Measurements from ENCODE around the gene GRWD1. TPM values are rescaled to one million over a fixed set of nuclear protein-coding genes. Genes with fewer than 3 reads are reported as not detected.
"Not testable (repeated sequence)": the region's sequence is repeated elsewhere in the genome, so short reads cannot be mapped to it uniquely, and the experiment has no call there.

Gene GRWD1
- total and polyA plus RNA-seq, 4 donors, result 8.9 to 38.1 (median 21.9) TPM

GRCh38 chr19:48487544-48487943 lies 41.8 kb downstream of the GRWD1 start:
- no peaks in the 10 kb centered on the region for H3K36me3 ChIP-seq (ENCODE audit: control insufficient read depth in 4 of 4, insufficient read depth in 4 of 4, low read length in 4 of 4)
- H3K4me1 ChIP-seq (ENCODE audit: control insufficient read depth in 5 of 5, insufficient read depth in 5 of 5, low read length in 5 of 5), result peaks cover 0 to 5% (median 0%) of the 10 kb centered on the region in 5 donors
- H3K9ac ChIP-seq (ENCODE audit: insufficient read depth in 1 of 2, low read length in 2 of 2), result no peak overlapping the region
- H3K27ac ChIP-seq (ENCODE audit: low read depth in 1 of 2, low read length in 1 of 2), result peak overlapping the region in 1 of 2 donors; percentile 75
- WGBS, 2 donors, result 87 to 88% methylated on average over 6 of the region's 6 CpGs
- peaks cover 0 to 21% (median 18%) of the 10 kb centered on the region in 3 donors for H3K27me3 ChIP-seq (ENCODE audit: control insufficient read depth in 3 of 3, insufficient read depth in 3 of 3, low read length in 2 of 3)
- TF ChIP-seq CTCF (IDR thresholded peaks at IDR 0.05; ENCODE audit: control extremely low read depth, extremely low read depth), result no peak
- ATAC-seq (ENCODE audit: insufficient read depth, low FRiP score) (no peak), DNase-seq (no peak)
- H3K4me3 ChIP-seq, result no peak overlapping the region
- no peaks in the 10 kb centered on the region for H3K9me3 ChIP-seq (ENCODE audit: control insufficient read depth in 4 of 4, insufficient read depth in 3 of 4, low read length in 3 of 4)

GRCh38 chr19:48487948-48488347 lies 42.2 kb downstream of the GRWD1 start:
- Histone ChIP-seq H3K27ac (ENCODE audit: low read depth in 1 of 2, low read length in 1 of 2) (peak overlapping the region; percentile 2 to 94), H3K4me3 (no peak overlapping the region), H3K4me1 (ENCODE audit: control insufficient read depth in 5 of 5, insufficient read depth in 5 of 5, low read length in 5 of 5) (peaks cover 0 to 5% (median 0%) of the 10 kb centered on the region in 5 donors), H3K9ac (ENCODE audit: insufficient read depth in 1 of 2, low read length in 2 of 2) (no peak overlapping the region), H3K27me3 (ENCODE audit: control insufficient read depth in 3 of 3, insufficient read depth in 3 of 3, low read length in 2 of 3) (peaks cover 0 to 21% (median 20%) of the 10 kb centered on the region in 3 donors), H3K9me3 (ENCODE audit: control insufficient read depth in 4 of 4, insufficient read depth in 3 of 4, low read length in 3 of 4) (no peaks in the 10 kb centered on the region), H3K36me3 (ENCODE audit: control insufficient read depth in 4 of 4, insufficient read depth in 4 of 4, low read length in 4 of 4) (no peaks in the 10 kb centered on the region)
- DNase-seq, result no peak
- ATAC-seq (ENCODE audit: insufficient read depth, low FRiP score), result no peak
- 61 to 80% methylated on average over 8 of the region's 8 CpGs for WGBS, 2 donors
- TF ChIP-seq CTCF (IDR thresholded peaks at IDR 0.05; ENCODE audit: control extremely low read depth, extremely low read depth), result no peak

GRCh38 chr19:48488478-48488877 lies 42.7 kb downstream of the GRWD1 start:
- H3K9me3 ChIP-seq (ENCODE audit: control insufficient read depth in 4 of 4, insufficient read depth in 3 of 4, low read length in 3 of 4); H3K4me3 ChIP-seq; H3K36me3 ChIP-seq (ENCODE audit: control insufficient read depth in 4 of 4, insufficient read depth in 4 of 4, low read length in 4 of 4); ATAC-seq (ENCODE audit: insufficient read depth, low FRiP score); DNase-seq; H3K4me1 ChIP-seq (ENCODE audit: control insufficient read depth in 5 of 5, insufficient read depth in 5 of 5, low read length in 5 of 5); H3K9ac ChIP-seq (ENCODE audit: insufficient read depth in 1 of 2, low read length in 2 of 2): not testable (repeated sequence)
- peak overlapping the region; percentile 2 to 94 for H3K27ac ChIP-seq (ENCODE audit: low read depth in 1 of 2, low read length in 1 of 2)
- 87 to 94% methylated on average over 7 of the region's 7 CpGs for WGBS, 2 donors
- H3K27me3 ChIP-seq (ENCODE audit: control insufficient read depth in 3 of 3, insufficient read depth in 3 of 3, low read length in 2 of 3), result peaks cover 0 to 21% (median 20%) of the 10 kb centered on the region in 3 donors

GRCh38 chr19:48489608-48490216 lies 43.9 kb downstream of the GRWD1 start:
- 23 to 24% methylated on average over 19 of the region's 19 CpGs for WGBS, 2 donors
- Histone ChIP-seq H3K27ac (ENCODE audit: low read depth in 1 of 2, low read length in 1 of 2) (no peak overlapping the region), H3K36me3 (ENCODE audit: control insufficient read depth in 4 of 4, insufficient read depth in 4 of 4, low read length in 4 of 4) (no peaks in the 10 kb centered on the region), H3K9me3 (ENCODE audit: control insufficient read depth in 4 of 4, insufficient read depth in 3 of 4, low read length in 3 of 4) (no peaks in the 10 kb centered on the region), H3K9ac (ENCODE audit: insufficient read depth in 1 of 2, low read length in 2 of 2) (no peak overlapping the region), H3K4me1 (ENCODE audit: control insufficient read depth in 5 of 5, insufficient read depth in 5 of 5, low read length in 5 of 5) (peaks cover 0 to 5% (median 0%) of the 10 kb centered on the region in 5 donors), H3K27me3 (ENCODE audit: control insufficient read depth in 3 of 3, insufficient read depth in 3 of 3, low read length in 2 of 3) (peaks cover 0 to 28% (median 27%) of the 10 kb centered on the region in 3 donors), H3K4me3 (no peak overlapping the region)
- DNase-seq (peak; percentile 59 to 71 (median 61)), ATAC-seq (ENCODE audit: insufficient read depth, low FRiP score) (no peak)
- TF ChIP-seq CTCF (IDR thresholded peaks at IDR 0.05; ENCODE audit: control extremely low read depth, extremely low read depth), result peak; percentile 85

Data from lung (tissue), 12 donors.